Keratinocyte (primary cell): ENCODE results near the gene ATRNL1. TPM values are rescaled to one million over a fixed set of nuclear protein-coding genes. Genes with fewer than 3 reads are reported as not detected.

ENCODE experiments used
- DNase-seq: peaks from one replicate; pipeline ENCODE4 v3.0.0-alpha.2; 2011; ENCODE audit warnings: low read depth, missing footprints, low spot score
- FAIRE-seq: peaks from 2 replicates; lab custom pipeline; 2011; peaks lifted over from hg19 to GRCh38; lab: Jason Lieb, UNC
- H2AFZ ChIP-seq: 2 replicates; pipeline ENCODE4 v1.6.0; 2012; ENCODE audit warnings: low read length, control low read depth, inconsistent platforms; ENCODE audit not compliant: control insufficient read depth
- H3K27ac ChIP-seq: 2 replicates; pipeline ENCODE4 v1.5.1; 2011; ENCODE audit warnings: low read length; ENCODE audit not compliant: control insufficient read depth, insufficient read depth
- H3K27me3 ChIP-seq: 3 replicates; pipeline ENCODE4 v1.6.0; 2011; ENCODE audit warnings: low read length; ENCODE audit not compliant: control insufficient read depth, insufficient read depth; ENCODE audit errors: extremely low read depth
- H3K36me3 ChIP-seq, 2 experiments: 2 replicates in 1 of 2; 3 replicates in 1 of 2; pipeline ENCODE4 v1.5.1; 2011; ENCODE audit warnings: low read length in 2 of 2, mild to moderate bottlenecking in 1 of 2; ENCODE audit not compliant: control insufficient read depth in 2 of 2, insufficient read depth in 2 of 2; ENCODE audit errors: extremely low read depth in 1 of 2
- H3K4me1 ChIP-seq: 3 replicates; pipeline ENCODE4 v1.5.1; 2011; ENCODE audit warnings: low read length; ENCODE audit not compliant: control insufficient read depth, insufficient read depth; ENCODE audit errors: extremely low read depth
- H3K4me2 ChIP-seq: 3 replicates; pipeline ENCODE4 v1.6.0; 2011; ENCODE audit warnings: low read depth, low read length; ENCODE audit not compliant: control insufficient read depth, insufficient read depth; ENCODE audit errors: extremely low read depth
- H3K4me3 ChIP-seq, 3 experiments: fragments of 200-600 bp in 1 of 3; sonication (generic) in 1 of 3; 2 replicates in 2 of 3; 3 replicates in 1 of 3; pipeline ENCODE4 v1.5.1; 2011 to 2016; ENCODE audit warnings: low read length in 3 of 3, mild to moderate bottlenecking in 3 of 3, control low read depth in 2 of 3, inconsistent platforms in 1 of 3, low read depth in 1 of 3, mixed read lengths in 1 of 3, mixed run types in 1 of 3, moderate library complexity in 1 of 3; ENCODE audit not compliant: control insufficient read depth in 2 of 3, insufficient read depth in 2 of 3; ENCODE audit errors: extremely low read depth in 1 of 3
- H3K79me2 ChIP-seq: 2 replicates; pipeline ENCODE4 v1.6.0; 2012; ENCODE audit warnings: low read length; ENCODE audit not compliant: control insufficient read depth, insufficient read depth
- H3K9ac ChIP-seq: 3 replicates; pipeline ENCODE4 v1.6.0; 2011; ENCODE audit warnings: low read length; ENCODE audit not compliant: control insufficient read depth, insufficient read depth; ENCODE audit errors: extremely low read depth
- H3K9me1 ChIP-seq: 3 replicates; pipeline ENCODE4 v1.6.0; 2011; ENCODE audit warnings: low read length; ENCODE audit not compliant: control insufficient read depth, insufficient read depth; ENCODE audit errors: extremely low read depth
- H3K9me3 ChIP-seq: 2 replicates; pipeline ENCODE4 v1.5.1; 2012; ENCODE audit warnings: low read depth, low read length; ENCODE audit not compliant: control insufficient read depth
- H4K20me1 ChIP-seq: 3 replicates; pipeline ENCODE4 v1.6.0; 2011; ENCODE audit warnings: low read length; ENCODE audit not compliant: control insufficient read depth, insufficient read depth; ENCODE audit errors: extremely low read depth
- EZH2 ChIP-seq: IDR thresholded peaks from one replicate; pipeline ENCODE4 v1.6.1; 2012; ENCODE audit warnings: inconsistent platforms, mild to moderate bottlenecking, low read length, moderate library complexity
- dilution Hi-C: fragments of 300-500 bp; cut with MboI; formaldehyde crosslinking; loops from one replicate; pipeline ENCODE4 v1.7.0; 2020; ENCODE audit warnings: low sequenced_read_pairs; ENCODE audit not compliant: extremely low pct_ligation_motif_present
- polyA plus RNA-seq, 5 experiments: library from polyadenylated mRNA; depleted of rRNA in 3 of 5; stranded (reverse) in 3 of 5; stranded (forward) in 1 of 5; unstranded in 1 of 5; fragments of >200 nt; gene quantifications; 1 replicate in 1 of 5; 2 replicates in 3 of 5; 3 replicates in 1 of 5; pipeline versions ENCODE4 v1.2.1 to v1.2.3, GENCODE V29; 2011 to 2012; ENCODE audit warnings: missing spikeins in 2 of 5, low read depth in 1 of 5, low replicate concordance in 1 of 5
- TF ChIP-seq, protein P1 (sequence below), 3 experiments: IDR thresholded peaks in 1 of 3; conservative IDR thresholded peaks in 1 of 3; optimal IDR thresholded peaks in 1 of 3; 2 replicates in 2 of 3; 3 replicates in 1 of 3; pipeline versions ENCODE3 to v1.5.1; 2011; ENCODE audit warnings: low read length in 3 of 3, mild to moderate bottlenecking in 3 of 3, moderate library complexity in 2 of 3, control low read depth in 1 of 3, inconsistent platforms in 1 of 3; ENCODE audit not compliant: insufficient read depth in 2 of 3; ENCODE audit errors: extremely low read depth in 1 of 3

ATRNL1 gene
- polyA plus RNA-seq, 1 donor (not counting 4 experiments of a cell fraction or from before 2014, with no cell fraction given), result 0.07 TPM

DNA sequence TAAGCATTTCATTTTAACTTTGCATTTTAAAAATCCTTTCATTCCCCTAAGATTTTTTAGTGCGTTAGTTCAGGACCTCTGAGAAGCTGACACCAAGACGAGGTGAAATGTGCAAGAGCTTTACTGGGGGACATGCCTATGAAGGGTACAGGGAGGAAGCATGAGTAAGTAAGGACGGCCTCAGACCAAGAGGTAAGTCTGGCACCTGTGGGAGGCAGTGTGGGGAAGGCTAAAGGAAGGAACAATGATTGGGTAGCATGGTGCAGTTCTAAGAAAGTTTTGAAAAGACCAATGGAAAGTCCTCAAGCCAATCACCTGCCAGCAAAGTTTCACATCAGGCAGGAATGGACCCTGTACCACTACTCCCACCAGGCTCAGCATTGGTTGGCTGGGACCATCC, 810.7 kb downstream of the ATRNL1 start:
- Histone ChIP-seq H3K27me3 (no peaks in the 10 kb centered on the region), H3K27ac (no peak overlapping the region), H3K4me1 (no peaks in the 10 kb centered on the region), H4K20me1 (no peaks in the 10 kb centered on the region), H3K9me1 (no peaks in the 10 kb centered on the region), H3K9me3 (no peaks in the 10 kb centered on the region), H3K79me2 (no peaks in the 10 kb centered on the region), H2AFZ (no peak overlapping the region), H3K9ac (no peak overlapping the region), H3K4me3 (no peak overlapping the region), H3K36me3 (no peaks in the 10 kb centered on the region), H3K4me2 (no peak overlapping the region)
- dilution Hi-C loops, result no loop called here
- DNase-seq, result no peak
- FAIRE-seq, result no peak
- no peak for TF ChIP-seq EZH2
- TF ChIP-seq, protein P1, sequence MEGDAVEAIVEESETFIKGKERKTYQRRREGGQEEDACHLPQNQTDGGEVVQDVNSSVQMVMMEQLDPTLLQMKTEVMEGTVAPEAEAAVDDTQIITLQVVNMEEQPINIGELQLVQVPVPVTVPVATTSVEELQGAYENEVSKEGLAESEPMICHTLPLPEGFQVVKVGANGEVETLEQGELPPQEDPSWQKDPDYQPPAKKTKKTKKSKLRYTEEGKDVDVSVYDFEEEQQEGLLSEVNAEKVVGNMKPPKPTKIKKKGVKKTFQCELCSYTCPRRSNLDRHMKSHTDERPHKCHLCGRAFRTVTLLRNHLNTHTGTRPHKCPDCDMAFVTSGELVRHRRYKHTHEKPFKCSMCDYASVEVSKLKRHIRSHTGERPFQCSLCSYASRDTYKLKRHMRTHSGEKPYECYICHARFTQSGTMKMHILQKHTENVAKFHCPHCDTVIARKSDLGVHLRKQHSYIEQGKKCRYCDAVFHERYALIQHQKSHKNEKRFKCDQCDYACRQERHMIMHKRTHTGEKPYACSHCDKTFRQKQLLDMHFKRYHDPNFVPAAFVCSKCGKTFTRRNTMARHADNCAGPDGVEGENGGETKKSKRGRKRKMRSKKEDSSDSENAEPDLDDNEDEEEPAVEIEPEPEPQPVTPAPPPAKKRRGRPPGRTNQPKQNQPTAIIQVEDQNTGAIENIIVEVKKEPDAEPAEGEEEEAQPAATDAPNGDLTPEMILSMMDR (optimal IDR thresholded peaks at IDR 0.05 in 1 of 3, IDR thresholded peaks at IDR 0.05 in 1 of 3, conservative IDR thresholded peaks at IDR 0.05 in 1 of 3; ENCODE audit: extremely low read depth in 1 of 3, insufficient read depth in 2 of 3, low read length in 3 of 3), result peak in 2 of 3 experiments; percentile 10 to 39

DNA sequence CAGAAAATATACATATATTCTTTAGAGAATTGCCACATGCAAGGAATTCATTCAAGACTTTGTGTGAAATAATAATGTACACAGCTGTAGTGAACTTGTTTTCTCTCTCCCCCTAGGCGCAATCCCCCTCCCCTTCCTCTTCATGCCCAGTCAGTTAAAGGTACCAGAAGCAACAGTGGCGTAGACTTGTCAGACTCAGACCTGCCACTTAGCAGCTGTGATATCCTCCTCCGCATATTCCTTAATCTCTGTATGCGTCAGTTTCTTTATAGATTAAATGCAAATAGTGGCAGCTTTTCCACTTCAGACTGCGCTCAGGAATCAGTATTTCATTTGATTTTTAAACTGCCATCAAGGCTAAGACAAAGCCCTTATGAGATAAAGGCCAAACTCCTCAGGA, 815.9 kb downstream of the ATRNL1 start:
- Histone ChIP-seq H2AFZ (no peak overlapping the region), H3K9me3 (no peaks in the 10 kb centered on the region), H3K36me3 (no peaks in the 10 kb centered on the region), H3K9me1 (no peaks in the 10 kb centered on the region), H3K79me2 (no peaks in the 10 kb centered on the region), H4K20me1 (no peaks in the 10 kb centered on the region), H3K4me1 (no peaks in the 10 kb centered on the region), H3K27me3 (no peaks in the 10 kb centered on the region), H3K27ac (no peak overlapping the region), H3K4me2 (no peak overlapping the region), H3K4me3 (no peak overlapping the region), H3K9ac (no peak overlapping the region)
- dilution Hi-C loops, result no loop called here
- FAIRE-seq (no peak), DNase-seq (no peak)
- TF ChIP-seq, protein P1 (optimal IDR thresholded peaks at IDR 0.05 in 1 of 3, IDR thresholded peaks at IDR 0.05 in 1 of 3, conservative IDR thresholded peaks at IDR 0.05 in 1 of 3; ENCODE audit: extremely low read depth in 1 of 3, insufficient read depth in 2 of 3, low read length in 3 of 3), result no peak
- TF ChIP-seq EZH2, result no peak
